HG02642 (cell line): Measurements from ENCODE around the gene TAF12.
"Not testable (repeated sequence)": the region's sequence is repeated elsewhere in the genome, so short reads cannot be mapped to it uniquely, and the experiment has no call there.

Source experiments
- ATAC-seq: cut with Tn5 transposase; IDR thresholded peaks from one replicate; pipeline ENCODE4 v1.9.1; 2021; ENCODE audit warnings: mild to moderate bottlenecking; ENCODE audit not compliant: unreplicated experiment, poor library complexity

TAF12 gene

GRCh38 chr1:28646040-28646439 lies 3.2 kb upstream of the TAF12 start:
- no peak for ATAC-seq

- ATAC-seq = not testable (repeated sequence)
These were observed 2.5 kb upstream of the TAF12 start for GRCh38 chr1:28645406-28645805.

GRCh38 chr1:28644494-28644893 lies 1.6 kb upstream of the TAF12 start:
- no peak for ATAC-seq

- ATAC-seq = peak; percentile 12
These were observed 616 bp downstream of the TAF12 start for GRCh38 chr1:28642056-28642846.

GRCh38 chr1:28640766-28641165 lies 2.1 kb downstream of the TAF12 start:
- ATAC-seq = no peak

GRCh38 chr1:28632560-28632959 lies 10.3 kb downstream of the TAF12 start:
- ATAC-seq = no peak

- no peak for ATAC-seq
These were observed 11.2 kb downstream of the TAF12 start for GRCh38 chr1:28631713-28632112.

GRCh38 chr1:28613175-28613574 lies 29.7 kb downstream of the TAF12 start:
- no peak for ATAC-seq

GRCh38 chr1:28606771-28607170 lies 36.1 kb downstream of the TAF12 start:
- no peak for ATAC-seq

GRCh38 chr1:28604962-28605361 lies 37.9 kb downstream of the TAF12 start:
- ATAC-seq = no peak

GRCh38 chr1:28604411-28604810 lies 38.5 kb downstream of the TAF12 start:
- ATAC-seq = no peak

- ATAC-seq = no peak
These were observed 40.1 kb downstream of the TAF12 start for GRCh38 chr1:28602536-28603439.

GRCh38 chr1:28601696-28602095 lies 41.2 kb downstream of the TAF12 start:
- no peak for ATAC-seq

GRCh38 chr1:28596276-28596675 lies 46.6 kb downstream of the TAF12 start:
- ATAC-seq = not testable (repeated sequence)

- ATAC-seq = no peak
These were observed 47.3 kb downstream of the TAF12 start for GRCh38 chr1:28595412-28596191.

- not testable (repeated sequence) for ATAC-seq
These were observed 48.0 kb downstream of the TAF12 start for GRCh38 chr1:28594686-28595411.

GRCh38 chr1:28593988-28594356 lies 48.9 kb downstream of the TAF12 start:
- not testable (repeated sequence) for ATAC-seq

GRCh38 chr1:28592321-28593071 lies 50.4 kb downstream of the TAF12 start:
- ATAC-seq = peak; percentile 70

GRCh38 chr1:28591708-28592320 lies 51.1 kb downstream of the TAF12 start, which contains the start of gene RAB42:
Gene RAB42 (plus strand): TSS chr1:28592265. CDS start chr1:28592512, 247 bp downstream.
- ATAC-seq = peak; percentile 35
